PFSK-1 (cell line): Measurements from ENCODE around the gene NRCAM.

Experiments used
- FOXP2 ChIP-seq: optimal IDR thresholded peaks from 2 replicates; pipeline ENCODE3; 2011; ENCODE audit warnings: borderline replicate concordance, control low read depth, inconsistent platforms; ENCODE audit not compliant: insufficient read depth; ENCODE audit errors: extremely low read length, extremely low read depth
- POLR2AphosphoS5 ChIP-seq: IDR thresholded peaks from 2 replicates; pipeline ENCODE4 v1.6.1; 2012; ENCODE audit warnings: low read depth, mild to moderate bottlenecking, control low read depth, low read length, moderate library complexity
- SIN3A ChIP-seq: IDR thresholded peaks from 2 replicates; pipeline ENCODE4 v1.6.1; 2012; ENCODE audit warnings: mild to moderate bottlenecking, low read length, moderate library complexity, borderline replicate concordance; ENCODE audit not compliant: insufficient read depth
- TAF1 ChIP-seq: IDR thresholded peaks from 2 replicates; pipeline ENCODE4 v1.6.1; 2012; ENCODE audit warnings: low read length, control low read depth, borderline replicate concordance; ENCODE audit not compliant: insufficient read depth
- TF ChIP-seq, protein P1 (sequence below), 2 experiments: IDR thresholded peaks; 2 replicates each; pipeline versions ENCODE4 v1.6.1 to v1.8.0; 2011 to 2012; ENCODE audit warnings: low read depth in 2 of 2, low read length in 2 of 2, control low read depth in 1 of 2, inconsistent platforms in 1 of 2, mild to moderate bottlenecking in 1 of 2, moderate library complexity in 1 of 2; ENCODE audit not compliant: insufficient read depth in 1 of 2

NRCAM gene

DNA sequence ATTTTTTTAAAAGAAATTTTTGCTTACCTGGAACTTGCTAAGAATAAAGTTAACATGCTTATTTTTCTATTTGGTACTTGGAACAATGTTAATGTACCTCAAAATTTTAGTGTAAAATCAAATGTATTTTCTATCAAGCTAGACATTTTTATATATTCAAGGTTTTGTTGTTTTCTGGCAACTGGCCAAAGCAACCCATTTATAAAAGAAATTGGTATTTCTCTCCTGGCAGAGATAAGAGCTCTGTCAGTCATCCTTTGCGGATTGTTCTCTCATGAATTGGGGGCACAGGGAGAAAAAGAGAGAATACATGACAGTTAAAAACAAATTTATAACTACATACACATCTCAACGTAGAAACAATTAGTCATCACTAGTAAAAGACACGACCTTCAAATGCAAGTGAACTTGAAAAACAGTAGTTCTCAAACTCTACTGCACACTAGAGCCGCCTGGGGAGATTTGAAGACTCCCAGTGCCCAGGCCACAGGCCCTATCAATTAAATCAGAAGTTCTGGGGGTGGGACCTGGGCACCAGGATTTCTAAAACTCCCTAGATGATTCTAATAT, 173.7 kb downstream of the NRCAM start:
- TF ChIP-seq POLR2AphosphoS5, result no peak
- TF ChIP-seq FOXP2, result no peak
- TF ChIP-seq TAF1, result no peak
- TF ChIP-seq SIN3A, result no peak
- TF ChIP-seq, protein P1, sequence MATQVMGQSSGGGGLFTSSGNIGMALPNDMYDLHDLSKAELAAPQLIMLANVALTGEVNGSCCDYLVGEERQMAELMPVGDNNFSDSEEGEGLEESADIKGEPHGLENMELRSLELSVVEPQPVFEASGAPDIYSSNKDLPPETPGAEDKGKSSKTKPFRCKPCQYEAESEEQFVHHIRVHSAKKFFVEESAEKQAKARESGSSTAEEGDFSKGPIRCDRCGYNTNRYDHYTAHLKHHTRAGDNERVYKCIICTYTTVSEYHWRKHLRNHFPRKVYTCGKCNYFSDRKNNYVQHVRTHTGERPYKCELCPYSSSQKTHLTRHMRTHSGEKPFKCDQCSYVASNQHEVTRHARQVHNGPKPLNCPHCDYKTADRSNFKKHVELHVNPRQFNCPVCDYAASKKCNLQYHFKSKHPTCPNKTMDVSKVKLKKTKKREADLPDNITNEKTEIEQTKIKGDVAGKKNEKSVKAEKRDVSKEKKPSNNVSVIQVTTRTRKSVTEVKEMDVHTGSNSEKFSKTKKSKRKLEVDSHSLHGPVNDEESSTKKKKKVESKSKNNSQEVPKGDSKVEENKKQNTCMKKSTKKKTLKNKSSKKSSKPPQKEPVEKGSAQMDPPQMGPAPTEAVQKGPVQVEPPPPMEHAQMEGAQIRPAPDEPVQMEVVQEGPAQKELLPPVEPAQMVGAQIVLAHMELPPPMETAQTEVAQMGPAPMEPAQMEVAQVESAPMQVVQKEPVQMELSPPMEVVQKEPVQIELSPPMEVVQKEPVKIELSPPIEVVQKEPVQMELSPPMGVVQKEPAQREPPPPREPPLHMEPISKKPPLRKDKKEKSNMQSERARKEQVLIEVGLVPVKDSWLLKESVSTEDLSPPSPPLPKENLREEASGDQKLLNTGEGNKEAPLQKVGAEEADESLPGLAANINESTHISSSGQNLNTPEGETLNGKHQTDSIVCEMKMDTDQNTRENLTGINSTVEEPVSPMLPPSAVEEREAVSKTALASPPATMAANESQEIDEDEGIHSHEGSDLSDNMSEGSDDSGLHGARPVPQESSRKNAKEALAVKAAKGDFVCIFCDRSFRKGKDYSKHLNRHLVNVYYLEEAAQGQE (IDR thresholded peaks at IDR 0.05; ENCODE audit: insufficient read depth in 1 of 2, low read depth in 2 of 2, low read length in 2 of 2), result no peak

DNA sequence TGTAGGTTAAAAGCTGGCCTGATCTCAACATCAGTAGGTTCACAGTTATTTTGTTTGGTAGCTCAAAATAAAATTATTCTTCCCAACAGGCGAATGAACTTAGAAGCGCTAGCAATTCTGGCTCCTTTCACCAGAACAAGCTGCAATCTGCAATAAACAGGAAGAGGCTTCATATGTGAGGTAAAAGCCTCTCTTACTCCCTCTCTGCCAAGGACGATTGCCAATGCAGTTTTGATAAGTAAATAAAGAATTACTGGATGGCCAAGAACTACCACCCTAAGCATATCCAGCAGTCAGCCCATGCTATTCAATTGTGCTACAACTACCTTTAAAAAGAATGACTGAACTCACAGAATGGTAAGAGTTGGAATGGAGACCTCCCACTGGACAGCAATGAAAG, 176.1 kb downstream of the NRCAM start:
- TF ChIP-seq TAF1 (no peak), POLR2AphosphoS5 (no peak), SIN3A (no peak), FOXP2 (no peak)
- TF ChIP-seq, protein P1 (IDR thresholded peaks at IDR 0.05; ENCODE audit: insufficient read depth in 1 of 2, low read depth in 2 of 2, low read length in 2 of 2), result no peak

DNA sequence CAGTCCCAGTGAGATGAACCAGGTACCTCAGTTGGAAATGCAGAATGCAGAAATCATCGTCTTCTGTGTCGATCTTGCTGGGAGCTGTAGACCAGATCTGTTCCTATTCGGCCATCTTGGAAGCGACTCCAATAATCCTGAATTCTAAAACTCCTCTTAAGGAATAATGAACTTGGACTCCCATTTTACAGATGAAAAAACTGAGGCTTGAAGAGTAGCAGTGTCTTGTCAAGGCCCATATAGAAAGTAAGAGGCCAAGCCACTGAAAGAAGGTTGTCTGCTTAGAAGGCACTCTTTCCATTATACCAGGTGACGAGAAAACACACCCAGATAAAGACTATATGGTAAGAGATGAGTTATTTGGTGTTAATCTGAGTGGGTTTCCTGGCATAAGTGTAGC, 177.5 kb downstream of the NRCAM start:
- TF ChIP-seq TAF1, result no peak
- TF ChIP-seq, protein P1 (IDR thresholded peaks at IDR 0.05; ENCODE audit: insufficient read depth in 1 of 2, low read depth in 2 of 2, low read length in 2 of 2), result no peak

DNA sequence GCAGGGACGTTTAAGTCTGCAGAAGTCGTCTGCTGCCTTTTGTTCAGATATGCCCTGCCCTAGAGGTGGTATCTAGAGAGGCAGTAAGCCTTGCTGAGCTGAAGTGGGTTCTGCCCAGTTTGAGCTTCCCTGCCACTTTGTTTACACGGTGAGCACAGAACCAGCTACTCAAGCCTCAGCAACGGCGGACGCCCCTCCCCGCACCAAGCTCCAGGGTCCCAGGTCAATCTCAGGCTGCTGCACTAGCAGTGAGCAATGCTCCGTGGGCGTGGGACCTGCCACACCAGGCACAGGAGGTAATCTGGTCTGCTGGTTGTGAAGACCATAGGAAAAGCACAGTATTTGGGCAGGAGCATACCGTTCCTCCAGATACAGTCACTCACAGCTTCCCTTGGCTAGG, 178.0 kb downstream of the NRCAM start:
- TF ChIP-seq, protein P1 (IDR thresholded peaks at IDR 0.05; ENCODE audit: insufficient read depth in 1 of 2, low read depth in 2 of 2, low read length in 2 of 2), result no peak
- TF ChIP-seq SIN3A (no peak), POLR2AphosphoS5 (no peak)

GRCh38 chr7:108270385-108271015, 185.7 kb downstream of the NRCAM start:
- TF ChIP-seq FOXP2 (no peak), POLR2AphosphoS5 (no peak), SIN3A (no peak), TAF1 (no peak)
- TF ChIP-seq, protein P1 (IDR thresholded peaks at IDR 0.05; ENCODE audit: insufficient read depth in 1 of 2, low read depth in 2 of 2, low read length in 2 of 2), result no peak
